ENCODE results near the gene GCAT.

The GCAT gene

DNA sequence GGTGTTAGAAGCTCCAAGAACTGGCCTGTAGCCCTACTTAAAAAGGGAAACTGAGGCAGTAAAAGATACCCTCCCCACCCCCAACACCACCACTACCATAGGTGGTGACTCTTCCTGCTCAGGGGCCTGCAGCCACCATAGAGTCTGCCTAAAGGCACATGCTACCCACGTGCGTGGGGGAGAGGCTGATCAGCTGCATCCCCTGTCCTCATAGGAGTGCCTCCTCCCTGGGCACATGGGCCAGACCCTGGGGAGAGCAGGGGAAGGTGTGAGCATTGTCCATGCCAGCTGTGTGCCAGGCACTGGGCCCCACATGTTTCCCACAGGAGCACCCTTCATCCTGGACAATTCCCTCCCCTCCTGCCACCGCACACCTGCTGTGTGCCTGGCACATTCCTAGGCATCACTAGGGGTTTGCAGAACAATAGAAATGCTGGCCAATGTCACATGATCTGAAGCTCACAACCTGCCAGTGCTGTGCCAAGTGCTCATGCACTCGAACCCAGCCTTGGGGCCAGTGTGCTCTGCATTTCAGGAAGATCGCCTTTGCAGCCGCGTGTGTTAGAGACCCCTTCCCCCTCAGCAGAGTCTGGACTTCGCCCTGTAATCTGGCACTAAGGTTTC, 41.7 kb upstream of the GCAT start:
- H3K27ac ChIP-seq (ENCODE audit: low read depth, low read length, poor library complexity, severe bottlenecking) = no peak overlapping the region
- H3K4me3 ChIP-seq (ENCODE audit: low read depth, low read length, poor library complexity, severe bottlenecking) = no peak overlapping the region
- H3K9ac ChIP-seq (ENCODE audit: low read length) = no peak overlapping the region
- H3F3A ChIP-seq (ENCODE audit: insufficient read depth, low read length) = no peaks in the 10 kb centered on the region
- peaks cover 12% of the 10 kb centered on the region for H3K4me1 ChIP-seq (ENCODE audit: insufficient read depth, low read length, severe bottlenecking)
- H3K79me2 ChIP-seq (ENCODE audit: insufficient read depth, low read length) = no peaks in the 10 kb centered on the region
- no peak overlapping the region for H3K4me2 ChIP-seq (ENCODE audit: low read length)
- no peaks in the 10 kb centered on the region for H3K27me3 ChIP-seq (ENCODE audit: insufficient read depth, low read length)
- H2AFZ ChIP-seq (ENCODE audit: low read length) = no peak overlapping the region
- no peaks in the 10 kb centered on the region for H4K20me1 ChIP-seq (ENCODE audit: insufficient read depth, low read length)
- H3K9me2 ChIP-seq (ENCODE audit: low read depth, low read length) = no peaks in the 10 kb centered on the region
- peaks cover 8% of the 10 kb centered on the region for H3K36me3 ChIP-seq (ENCODE audit: insufficient read depth, low read length)
- no peaks in the 10 kb centered on the region for H3K9me3 ChIP-seq (ENCODE audit: low read length)
- no peak for TF ChIP-seq EZH2 (IDR thresholded peaks at IDR 0.05; ENCODE audit: borderline replicate concordance, low read length)
- TF ChIP-seq, protein P1, sequence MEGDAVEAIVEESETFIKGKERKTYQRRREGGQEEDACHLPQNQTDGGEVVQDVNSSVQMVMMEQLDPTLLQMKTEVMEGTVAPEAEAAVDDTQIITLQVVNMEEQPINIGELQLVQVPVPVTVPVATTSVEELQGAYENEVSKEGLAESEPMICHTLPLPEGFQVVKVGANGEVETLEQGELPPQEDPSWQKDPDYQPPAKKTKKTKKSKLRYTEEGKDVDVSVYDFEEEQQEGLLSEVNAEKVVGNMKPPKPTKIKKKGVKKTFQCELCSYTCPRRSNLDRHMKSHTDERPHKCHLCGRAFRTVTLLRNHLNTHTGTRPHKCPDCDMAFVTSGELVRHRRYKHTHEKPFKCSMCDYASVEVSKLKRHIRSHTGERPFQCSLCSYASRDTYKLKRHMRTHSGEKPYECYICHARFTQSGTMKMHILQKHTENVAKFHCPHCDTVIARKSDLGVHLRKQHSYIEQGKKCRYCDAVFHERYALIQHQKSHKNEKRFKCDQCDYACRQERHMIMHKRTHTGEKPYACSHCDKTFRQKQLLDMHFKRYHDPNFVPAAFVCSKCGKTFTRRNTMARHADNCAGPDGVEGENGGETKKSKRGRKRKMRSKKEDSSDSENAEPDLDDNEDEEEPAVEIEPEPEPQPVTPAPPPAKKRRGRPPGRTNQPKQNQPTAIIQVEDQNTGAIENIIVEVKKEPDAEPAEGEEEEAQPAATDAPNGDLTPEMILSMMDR (IDR thresholded peaks at IDR 0.05; ENCODE audit: low read length) = no peak

DNA sequence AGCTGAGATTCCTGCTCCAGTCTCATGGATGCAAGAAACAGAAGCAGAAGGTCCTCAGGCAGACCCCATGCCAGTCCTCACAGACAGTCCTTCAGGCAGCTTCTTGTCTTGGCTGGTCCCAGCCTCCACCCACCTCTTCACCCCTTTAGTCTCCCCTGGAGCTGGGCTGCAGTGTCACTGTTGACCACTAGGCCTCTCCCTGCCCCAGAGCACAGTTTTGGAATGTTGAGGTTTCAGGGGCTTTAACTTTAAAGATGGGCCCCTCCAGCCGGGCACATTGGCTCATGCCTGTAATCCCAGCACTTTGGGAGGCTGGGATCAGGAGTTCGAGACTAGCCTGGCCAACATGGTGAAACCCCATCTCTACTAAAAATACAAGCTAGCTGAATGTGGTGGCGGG, 39.5 kb upstream of the GCAT start:
- no peak overlapping the region for H3K9ac ChIP-seq (ENCODE audit: low read length)
- no peaks in the 10 kb centered on the region for H3K9me2 ChIP-seq (ENCODE audit: low read depth, low read length)
- H3K36me3 ChIP-seq (ENCODE audit: insufficient read depth, low read length) = peaks cover 9% of the 10 kb centered on the region
- H3F3A ChIP-seq (ENCODE audit: insufficient read depth, low read length) = no peaks in the 10 kb centered on the region
- no peak for TF ChIP-seq EZH2 (IDR thresholded peaks at IDR 0.05; ENCODE audit: borderline replicate concordance, low read length)
- TF ChIP-seq, protein P1 (IDR thresholded peaks at IDR 0.05; ENCODE audit: low read length) = peak; percentile 36; the same call in 1 of the 2 replicates
- no peaks in the 10 kb centered on the region for H3K27me3 ChIP-seq (ENCODE audit: insufficient read depth, low read length)
- H3K79me2 ChIP-seq (ENCODE audit: insufficient read depth, low read length) = no peaks in the 10 kb centered on the region
- no peak overlapping the region for H3K4me2 ChIP-seq (ENCODE audit: low read length)
- H3K9me3 ChIP-seq (ENCODE audit: low read length) = no peaks in the 10 kb centered on the region
- peaks cover 28% of the 10 kb centered on the region for H3K4me1 ChIP-seq (ENCODE audit: insufficient read depth, low read length, severe bottlenecking)
- no peak overlapping the region for H3K4me3 ChIP-seq (ENCODE audit: low read depth, low read length, poor library complexity, severe bottlenecking)
- no peaks in the 10 kb centered on the region for H4K20me1 ChIP-seq (ENCODE audit: insufficient read depth, low read length)
- H2AFZ ChIP-seq (ENCODE audit: low read length) = no peak overlapping the region
- no peak overlapping the region for H3K27ac ChIP-seq (ENCODE audit: low read depth, low read length, poor library complexity, severe bottlenecking)

DNA sequence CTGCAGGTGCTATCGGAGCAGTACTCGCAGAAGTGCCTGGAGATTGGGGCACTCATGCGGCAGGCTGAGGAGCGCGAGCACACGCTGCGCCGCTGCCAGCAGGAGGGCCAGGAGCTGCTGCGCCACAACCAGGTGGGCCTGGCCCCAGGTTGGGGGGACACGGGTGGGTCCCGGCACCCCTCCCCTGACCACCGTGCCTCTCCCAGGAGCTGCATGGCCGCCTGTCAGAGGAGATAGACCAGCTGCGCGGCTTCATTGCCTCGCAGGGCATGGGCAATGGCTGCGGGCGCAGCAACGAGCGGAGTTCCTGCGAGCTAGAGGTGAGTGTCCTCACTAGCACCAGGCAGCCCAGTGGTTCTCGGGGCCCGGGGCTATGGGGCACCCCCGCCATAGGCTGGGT, 38.7 kb upstream of the GCAT start:
- TF ChIP-seq, protein P1 (IDR thresholded peaks at IDR 0.05; ENCODE audit: low read length) = no peak
- no peak for TF ChIP-seq EZH2 (IDR thresholded peaks at IDR 0.05; ENCODE audit: borderline replicate concordance, low read length)
- Histone ChIP-seq H3K4me1 (ENCODE audit: insufficient read depth, low read length, severe bottlenecking) (peaks cover 24% of the 10 kb centered on the region), H3K9ac (ENCODE audit: low read length) (no peak overlapping the region), H3K36me3 (ENCODE audit: insufficient read depth, low read length) (peaks cover 14% of the 10 kb centered on the region), H3F3A (ENCODE audit: insufficient read depth, low read length) (no peaks in the 10 kb centered on the region), H3K9me3 (ENCODE audit: low read length) (no peaks in the 10 kb centered on the region), H3K9me2 (ENCODE audit: low read depth, low read length) (no peaks in the 10 kb centered on the region), H3K4me2 (ENCODE audit: low read length) (no peak overlapping the region), H3K27ac (ENCODE audit: low read depth, low read length, poor library complexity, severe bottlenecking) (no peak overlapping the region), H3K79me2 (ENCODE audit: insufficient read depth, low read length) (no peaks in the 10 kb centered on the region), H4K20me1 (ENCODE audit: insufficient read depth, low read length) (no peaks in the 10 kb centered on the region), H3K27me3 (ENCODE audit: insufficient read depth, low read length) (no peaks in the 10 kb centered on the region), H2AFZ (ENCODE audit: low read length) (no peak overlapping the region), H3K4me3 (ENCODE audit: low read depth, low read length, poor library complexity, severe bottlenecking) (no peak overlapping the region)
